K562 (cell line): Measurements from ENCODE around the gene BIN1. TPM values are rescaled to one million over a fixed set of nuclear protein-coding genes. Genes with fewer than 3 reads are reported as not detected.
A peak's percentile ranks its signal among the peaks of the same experiment; 100 is the strongest.

ENCODE experiments used
- ATAC-seq: fragments of 200-7000 bp; cut with Tn5 transposase; 3 replicates; pipeline ENCODE4 v1.9.1; 2020; ENCODE audit warnings: moderate library complexity
- BruUV-seq: library from RNA; stranded (reverse); fragments of 400-500 nt; replicated peaks from 2 replicates; lab custom pipeline; 2021; lab: Mats Ljungman, UMichigan
- CTCF ChIA-PET: fragments of 300-600 bp; formaldehyde crosslinking; extraction: SDS; loops from one replicate; lab custom pipeline; 2021; ENCODE audit warnings: low intra/inter-chr PET ratio; lab: Yijun Ruan, JAX
- POLR2A ChIA-PET: fragments of 300-600, 350-650 bp; sonication (Branson Sonifier 250); formaldehyde crosslinking; extraction: SDS; loops from one replicate; lab custom pipeline; 2021; ENCODE audit warnings: antibody characterized with exemption, inconsistent platforms; lab: Yijun Ruan, JAX
- DNase-seq, 4 experiments: peaks; one replicate each; pipeline versions ENCODE4 v3.0.0 to v3.0.0-alpha.2; 2011 to 2018; ENCODE audit warnings: low spot score in 3 of 4, mixed read lengths in 3 of 4; ENCODE audit errors: extremely low read depth in 1 of 4
- FAIRE-seq: peaks from 2 replicates; lab custom pipeline; 2011; peaks lifted over from hg19 to GRCh38; lab: Jason Lieb, UNC
- H2AFZ ChIP-seq: 2 replicates; pipeline ENCODE4 v1.6.0; 2011; ENCODE audit warnings: low read depth, low read length, control low read depth, inconsistent platforms
- H3K27ac ChIP-seq: fragments of 200-600 bp; 3 replicates; pipeline ENCODE4 v1.8.0; 2011; ENCODE audit warnings: low read depth, mild to moderate bottlenecking, control low read depth, inconsistent platforms, low read length, moderate library complexity, mixed read lengths; ENCODE audit errors: extremely low read depth
- H3K27me3 ChIP-seq, 2 experiments: fragments of 300-600 bp in 1 of 2; 2 replicates in 1 of 2; 3 replicates in 1 of 2; pipeline versions ENCODE4 v1.6.0 to v1.8.0; 2011; ENCODE audit warnings: inconsistent platforms in 2 of 2, low read length in 2 of 2, mild to moderate bottlenecking in 1 of 2, mixed read lengths in 1 of 2, moderate library complexity in 1 of 2; ENCODE audit not compliant: control insufficient read depth in 2 of 2, insufficient read depth in 2 of 2
- H3K36me3 ChIP-seq: fragments of 300-600 bp; 3 replicates; pipeline ENCODE4 v1.8.0; 2011; ENCODE audit warnings: mild to moderate bottlenecking, low read length, inconsistent platforms; ENCODE audit not compliant: control insufficient read depth, insufficient read depth
- H3K4me1 ChIP-seq, 2 experiments: fragments of 200-600 bp in 1 of 2; replicated peaks in 1 of 2; 2 replicates in 1 of 2; 3 replicates in 1 of 2; pipeline versions ENCODE4 v1.5.1 to v1.8.0; 2011; ENCODE audit warnings: inconsistent platforms in 2 of 2, low read length in 2 of 2, mild to moderate bottlenecking in 1 of 2, mixed read lengths in 1 of 2, moderate library complexity in 1 of 2; ENCODE audit not compliant: control insufficient read depth in 2 of 2, insufficient read depth in 2 of 2
- H3K4me2 ChIP-seq: 2 replicates; pipeline ENCODE4 v1.6.1; 2011; ENCODE audit warnings: low read length, control low read depth, inconsistent platforms, mixed read lengths; ENCODE audit not compliant: insufficient read depth
- H3K4me3 ChIP-seq: fragments of 200-600 bp; sonication (generic), shearing (Covaris generic); 2 replicates; pipeline ENCODE4 v1.5.1; 2016; ENCODE audit warnings: control low read depth, inconsistent platforms
- H3K79me2 ChIP-seq: fragments of 200-600 bp; 3 replicates; pipeline ENCODE4 v1.8.0; 2011; ENCODE audit warnings: low read length, inconsistent platforms; ENCODE audit not compliant: control insufficient read depth, insufficient read depth
- H3K9ac ChIP-seq, 2 experiments: 2 replicates each; pipeline versions ENCODE4 v1.6.0 to v1.6.1; 2011; ENCODE audit warnings: low read depth in 2 of 2, low read length in 2 of 2, control low read depth in 1 of 2, inconsistent platforms in 1 of 2, mild to moderate bottlenecking in 1 of 2, mixed read lengths in 1 of 2; ENCODE audit not compliant: insufficient read depth in 1 of 2
- H3K9me1 ChIP-seq: one replicate; pipeline ENCODE4 v1.6.0; 2011; ENCODE audit warnings: inconsistent platforms, mild to moderate bottlenecking, low read length, moderate library complexity; ENCODE audit not compliant: control insufficient read depth, insufficient read depth
- H3K9me3 ChIP-seq: replicated peaks from 2 replicates; pipeline ENCODE4 v1.5.1; 2011; ENCODE audit warnings: low read depth, low read length, inconsistent platforms; ENCODE audit not compliant: control insufficient read depth, insufficient read depth
- H4K20me1 ChIP-seq: replicated peaks from 2 replicates; pipeline ENCODE4 v1.6.1; 2011; ENCODE audit warnings: low read length, inconsistent platforms, mixed read lengths; ENCODE audit not compliant: control insufficient read depth, insufficient read depth
- BACH1 ChIP-seq: fragments of 200-800 bp; sonication (Bioruptor generic); IDR thresholded peaks from 2 replicates; pipeline ENCODE4 v1.6.1; 2016; ENCODE audit warnings: missing genetic modification characterization, missing compliant biosample characterization
- BMI1 ChIP-seq: fragments of 150-350 bp; IDR thresholded peaks from 2 replicates; pipeline ENCODE4 v1.6.1; 2014; ENCODE audit warnings: low read length
- ETV1 ChIP-seq: fragments of 450-650 bp; conservative IDR thresholded peaks from 2 replicates; pipeline ENCODE4 v1.6.1; 2016; ENCODE audit warnings: missing genetic modification characterization, control low read depth, low read depth, missing compliant biosample characterization
- MCM2 ChIP-seq: fragments of 450-650 bp; IDR thresholded peaks from 2 replicates; pipeline ENCODE4 v1.6.1; 2017; ENCODE audit warnings: low read depth, mild to moderate bottlenecking
- TAF15 ChIP-seq: fragments of 200-400 bp; formaldehyde crosslinking; IDR thresholded peaks from 2 replicates; pipeline ENCODE4 v1.6.1; 2017; ENCODE audit warnings: mild to moderate bottlenecking, low read depth, low read length, moderate library complexity
- ZNF212 ChIP-seq: fragments of 450-650 bp; formaldehyde crosslinking; IDR thresholded peaks from 2 replicates; pipeline ENCODE4 v1.4.0; 2020; ENCODE audit warnings: mild to moderate bottlenecking
- ZNF311 ChIP-seq: fragments of 250-450 bp; sonication (Bioruptor Pico); IDR thresholded peaks from 2 replicates; pipeline ENCODE4 v1.4.0; 2020; ENCODE audit warnings: mild to moderate bottlenecking, moderate library complexity
- WGBS: fragments of 100-300 bp; shearing (Covaris generic); methylation state at CpG from one replicate; pipeline ENCODE4 v1.1.6; 2016; ENCODE audit warnings: low coverage, mixed read lengths; ENCODE audit not compliant: insufficient coverage; ENCODE audit errors: missing lambda C conversion rate; 5-methylcytosine and 5-hydroxymethylcytosine counted together
- in situ Hi-C: fragments of 300-500 bp; cut with MboI; formaldehyde crosslinking; loops from 4 replicates; pipeline ENCODE4 v1.15.0; 2018; ENCODE audit warnings: inconsistent platforms, mixed read lengths
- intact Hi-C: fragments of 100-400 bp; cut with micrococcal nuclease; formaldehyde crosslinking; loops from 2 replicates; pipeline ENCODE4 v1.14.2; 2022
- polyA plus RNA-seq, 8 experiments: library from polyadenylated mRNA; depleted of rRNA in 4 of 8; stranded (reverse) in 5 of 8; unstranded in 3 of 8; fragments of >200 nt; fragmentation: Nextera tagmentation in 2 of 8; fragmentation: Illumina TruSeq in 1 of 8; extraction: Ambion mirVana in 2 of 8; extraction: Trizol in 1 of 8; gene quantifications; 2 replicates each; pipeline versions ENCODE4 v1.2.1 to v1.2.3, GENCODE V29; 2011 to 2014; ENCODE audit warnings: inconsistent platforms in 1 of 8, missing spikeins in 1 of 8
- total RNA-seq, 7 experiments: library from RNA; depleted of rRNA in 6 of 7; stranded (reverse); fragments of >200 nt in 6 of 7; fragmentation: Illumina TruSeq in 2 of 7; extraction: Trizol in 2 of 7; gene quantifications; 2 replicates each; pipeline versions ENCODE4 v1.2.1 to v1.2.3, GENCODE V29; 2011 to 2021; ENCODE audit warnings: low replicate concordance in 1 of 7
- TF ChIP-seq, protein P1 (sequence below): sonication (generic); formaldehyde crosslinking; IDR thresholded peaks from 2 replicates; pipeline ENCODE4 v1.8.0; 2022; ENCODE audit warnings: missing genetic modification reagents, mild to moderate bottlenecking, moderate library complexity, borderline replicate concordance
- TF ChIP-seq, protein P2 (sequence below), 2 experiments: fragments of 450-650 bp; formaldehyde crosslinking in 1 of 2; IDR thresholded peaks; 2 replicates each; pipeline versions ENCODE4 v1.4.0 to v1.6.1; 2014 to 2020; ENCODE audit warnings: mild to moderate bottlenecking in 2 of 2, borderline replicate concordance in 1 of 2, low read depth in 1 of 2

BIN1 gene
- total and polyA plus RNA-seq, 9 of the 15 experiments (the other 6 are each of a cell fraction or from before 2014, with no cell fraction given) = 0.04 to 2.8 (median 0.79) TPM; not detected in 1

DNA sequence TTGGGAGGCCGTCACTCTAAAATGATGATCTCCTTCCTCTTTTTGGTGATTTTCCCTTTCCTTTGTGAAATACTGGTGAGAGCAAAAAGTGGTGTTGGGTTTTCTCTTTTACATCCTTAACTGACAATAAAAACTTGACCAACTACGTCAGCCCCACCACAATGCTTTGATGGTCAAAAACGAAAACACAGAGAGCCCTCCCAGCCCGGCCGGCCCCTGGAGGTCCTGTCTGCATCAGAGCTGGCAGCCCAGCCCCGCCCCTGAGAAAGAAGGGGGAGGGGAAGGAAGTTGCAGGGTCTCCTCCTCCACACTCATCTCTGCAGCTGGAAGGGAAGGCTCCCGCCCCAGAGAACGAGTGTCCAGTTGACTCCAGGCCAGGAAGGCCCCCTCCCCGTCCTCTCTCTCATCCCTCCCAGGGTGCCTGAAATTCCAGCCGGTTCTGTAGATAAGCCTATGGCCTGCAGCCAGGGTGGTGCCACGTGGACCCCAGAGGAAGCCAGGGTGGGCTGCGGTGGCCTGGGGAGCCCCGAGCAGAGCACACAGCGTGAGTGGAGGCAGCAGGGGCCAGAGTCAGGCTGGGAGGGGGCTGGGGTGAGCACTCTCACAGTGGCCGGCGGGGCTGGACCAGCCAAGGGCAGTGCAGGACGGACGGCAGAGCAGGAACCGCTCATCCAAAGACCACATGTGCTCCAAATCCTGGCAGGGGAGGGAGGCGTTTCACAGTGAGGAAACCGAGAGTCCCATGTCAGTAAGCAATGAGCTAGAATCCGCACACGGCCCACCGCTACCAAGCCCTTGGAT lies 19.8 kb downstream of the BIN1 start (continued):
- TF ChIP-seq, protein P1, sequence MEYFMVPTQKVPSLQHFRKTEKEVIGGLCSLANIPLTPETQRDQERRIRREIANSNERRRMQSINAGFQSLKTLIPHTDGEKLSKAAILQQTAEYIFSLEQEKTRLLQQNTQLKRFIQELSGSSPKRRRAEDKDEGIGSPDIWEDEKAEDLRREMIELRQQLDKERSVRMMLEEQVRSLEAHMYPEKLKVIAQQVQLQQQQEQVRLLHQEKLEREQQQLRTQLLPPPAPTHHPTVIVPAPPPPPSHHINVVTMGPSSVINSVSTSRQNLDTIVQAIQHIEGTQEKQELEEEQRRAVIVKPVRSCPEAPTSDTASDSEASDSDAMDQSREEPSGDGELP (CRISPR knock-in tag) = peak; percentile 26; the same call in 1 of the 2 replicates
- TF ChIP-seq MCM2 (no peak), TAF15 (no peak), ETV1 (tag) (0 out of 2 replicates have a peak, but pooled peaks have one; percentile 13)

DNA sequence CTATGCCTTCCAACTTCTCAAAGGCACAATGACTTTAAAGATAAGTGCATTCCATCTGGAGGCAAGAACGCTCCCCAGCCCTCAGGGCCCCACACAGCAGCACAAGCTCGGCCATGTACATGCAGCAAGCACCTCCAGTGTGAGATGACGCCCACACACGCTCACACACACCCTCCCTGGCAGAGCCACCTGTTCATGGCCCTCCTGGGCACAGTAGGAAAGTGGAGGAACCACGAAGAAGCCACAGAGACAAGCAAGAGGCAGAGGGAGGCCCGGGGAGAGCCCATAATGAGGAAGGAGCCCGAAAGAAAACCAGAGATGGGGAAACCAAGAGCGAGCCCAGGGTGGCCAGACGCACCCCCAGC lies 21.7 kb downstream of the BIN1 start:
- in situ Hi-C loops = no loop called here
- no peak for DNase-seq
- Histone ChIP-seq H3K36me3 (no peaks in the 10 kb centered on the region), H3K4me1 (peaks cover 7 to 44% of the 10 kb centered on the region in 2 experiments; a peak in 4 of 5 replicates), H3K4me2 (no peak overlapping the region), H3K27me3 (peaks cover 11 to 46% of the 10 kb centered on the region in 2 experiments; a peak in 3 of 5 replicates), H3K9ac (no peak overlapping the region), H3K79me2 (no peaks in the 10 kb centered on the region), H3K9me1 (no peaks in the 10 kb centered on the region), H3K4me3 (no peak overlapping the region), H4K20me1 (peaks cover 16% of the 10 kb centered on the region; the same call in 1 of the 2 replicates), H3K27ac (no peak overlapping the region), H3K9me3 (no peaks in the 10 kb centered on the region), H2AFZ (no peak overlapping the region)
- 9% methylated on average over 8 of the region's 9 CpGs for WGBS
- ChIA-PET CTCF (no interaction called here), POLR2A (interaction anchor here (1.6 kb wide), 1 partner anchor 15 kb away, joined by 4 read pairs; no protein-coding TSS in a partner anchor)
- no TSS peak for BruUV-seq
- no peak for FAIRE-seq
- intact Hi-C loops = no loop called here
- no peak for ATAC-seq
- no peak for TF ChIP-seq BACH1 (tag)
- TF ChIP-seq BMI1 = no peak
- no peak for TF ChIP-seq ZNF311 (CRISPR knock-in tag)
- TF ChIP-seq, protein P2, sequence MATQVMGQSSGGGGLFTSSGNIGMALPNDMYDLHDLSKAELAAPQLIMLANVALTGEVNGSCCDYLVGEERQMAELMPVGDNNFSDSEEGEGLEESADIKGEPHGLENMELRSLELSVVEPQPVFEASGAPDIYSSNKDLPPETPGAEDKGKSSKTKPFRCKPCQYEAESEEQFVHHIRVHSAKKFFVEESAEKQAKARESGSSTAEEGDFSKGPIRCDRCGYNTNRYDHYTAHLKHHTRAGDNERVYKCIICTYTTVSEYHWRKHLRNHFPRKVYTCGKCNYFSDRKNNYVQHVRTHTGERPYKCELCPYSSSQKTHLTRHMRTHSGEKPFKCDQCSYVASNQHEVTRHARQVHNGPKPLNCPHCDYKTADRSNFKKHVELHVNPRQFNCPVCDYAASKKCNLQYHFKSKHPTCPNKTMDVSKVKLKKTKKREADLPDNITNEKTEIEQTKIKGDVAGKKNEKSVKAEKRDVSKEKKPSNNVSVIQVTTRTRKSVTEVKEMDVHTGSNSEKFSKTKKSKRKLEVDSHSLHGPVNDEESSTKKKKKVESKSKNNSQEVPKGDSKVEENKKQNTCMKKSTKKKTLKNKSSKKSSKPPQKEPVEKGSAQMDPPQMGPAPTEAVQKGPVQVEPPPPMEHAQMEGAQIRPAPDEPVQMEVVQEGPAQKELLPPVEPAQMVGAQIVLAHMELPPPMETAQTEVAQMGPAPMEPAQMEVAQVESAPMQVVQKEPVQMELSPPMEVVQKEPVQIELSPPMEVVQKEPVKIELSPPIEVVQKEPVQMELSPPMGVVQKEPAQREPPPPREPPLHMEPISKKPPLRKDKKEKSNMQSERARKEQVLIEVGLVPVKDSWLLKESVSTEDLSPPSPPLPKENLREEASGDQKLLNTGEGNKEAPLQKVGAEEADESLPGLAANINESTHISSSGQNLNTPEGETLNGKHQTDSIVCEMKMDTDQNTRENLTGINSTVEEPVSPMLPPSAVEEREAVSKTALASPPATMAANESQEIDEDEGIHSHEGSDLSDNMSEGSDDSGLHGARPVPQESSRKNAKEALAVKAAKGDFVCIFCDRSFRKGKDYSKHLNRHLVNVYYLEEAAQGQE (IDR thresholded peaks at IDR 0.05; ENCODE audit: borderline replicate concordance) = no peak
- TF ChIP-seq, protein P2 (CRISPR knock-in tag; IDR thresholded peaks at IDR 0.05; ENCODE audit: low read depth) = no peak
- no peak for TF ChIP-seq ZNF212
